Measurements from ENCODE around the gene ATP13A2.

- TF ChIP-seq, protein P1, sequence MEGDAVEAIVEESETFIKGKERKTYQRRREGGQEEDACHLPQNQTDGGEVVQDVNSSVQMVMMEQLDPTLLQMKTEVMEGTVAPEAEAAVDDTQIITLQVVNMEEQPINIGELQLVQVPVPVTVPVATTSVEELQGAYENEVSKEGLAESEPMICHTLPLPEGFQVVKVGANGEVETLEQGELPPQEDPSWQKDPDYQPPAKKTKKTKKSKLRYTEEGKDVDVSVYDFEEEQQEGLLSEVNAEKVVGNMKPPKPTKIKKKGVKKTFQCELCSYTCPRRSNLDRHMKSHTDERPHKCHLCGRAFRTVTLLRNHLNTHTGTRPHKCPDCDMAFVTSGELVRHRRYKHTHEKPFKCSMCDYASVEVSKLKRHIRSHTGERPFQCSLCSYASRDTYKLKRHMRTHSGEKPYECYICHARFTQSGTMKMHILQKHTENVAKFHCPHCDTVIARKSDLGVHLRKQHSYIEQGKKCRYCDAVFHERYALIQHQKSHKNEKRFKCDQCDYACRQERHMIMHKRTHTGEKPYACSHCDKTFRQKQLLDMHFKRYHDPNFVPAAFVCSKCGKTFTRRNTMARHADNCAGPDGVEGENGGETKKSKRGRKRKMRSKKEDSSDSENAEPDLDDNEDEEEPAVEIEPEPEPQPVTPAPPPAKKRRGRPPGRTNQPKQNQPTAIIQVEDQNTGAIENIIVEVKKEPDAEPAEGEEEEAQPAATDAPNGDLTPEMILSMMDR (conservative IDR thresholded peaks at IDR 0.05; ENCODE audit: low read length): no peak
- no peak for TF ChIP-seq EZH2phosphoT487 (IDR thresholded peaks at IDR 0.05; ENCODE audit: borderline replicate concordance, low read depth, low read length)
Measured at GRCh38 chr1:16988210-16988609, 23.5 kb downstream of the ATP13A2 start.
